ENCODE results near the gene SCML1. TPM values are rescaled to one million over a fixed set of nuclear protein-coding genes. Genes with fewer than 3 reads are reported as not detected.

The SCML1 gene
- total RNA-seq, 2 donors from 2014 or later = 5.9 to 47.6 TPM

- TF ChIP-seq POLR2AphosphoS5 (IDR thresholded peaks at IDR 0.05) (no peak), CTCF (IDR thresholded peaks at IDR 0.05) (no peak), POLR2A (IDR thresholded peaks at IDR 0.05) (no peak)
- H3K36me3 ChIP-seq = no peaks in the 10 kb centered on the region
- intact Hi-C loops (cut with DNase I) = no loop called here
- no peaks in the 10 kb centered on the region for H3K4me1 ChIP-seq (replicated peaks)
- no peaks in the 10 kb centered on the region for H3K9me3 ChIP-seq
- no peaks in the 10 kb centered on the region for H3K27me3 ChIP-seq (replicated peaks; ENCODE audit: insufficient read depth)
- H3K27ac ChIP-seq = no peak overlapping the region
- 80% methylated on average over 3 of the region's 3 CpGs for WGBS
- DNase-seq (ENCODE audit: low spot score) = no peak
- no peak overlapping the region for H3K4me3 ChIP-seq
These were observed 13.1 kb downstream of the SCML1 start for GRCh38 chrX:17750436-17750835.

DNA sequence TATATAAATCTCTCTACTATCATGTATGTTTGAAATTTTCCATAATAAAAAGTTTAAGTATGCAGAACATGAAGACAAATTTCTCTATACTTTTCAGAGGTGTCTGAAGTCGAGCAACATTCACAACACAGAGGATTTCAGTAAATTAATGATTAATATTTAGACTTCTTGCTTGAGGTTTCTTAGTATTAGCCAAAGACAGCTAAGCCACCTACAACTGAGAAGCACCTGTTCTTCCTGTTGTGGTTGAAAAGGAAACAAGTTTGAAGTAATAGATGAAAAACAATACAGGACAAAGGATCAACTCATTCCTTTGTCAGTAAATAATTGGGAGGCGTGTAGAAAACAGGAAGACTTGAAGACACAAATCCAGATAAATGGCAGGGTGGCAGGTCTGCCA, 21.1 kb downstream of the SCML1 start:
- no peaks in the 10 kb centered on the region for H3K9me3 ChIP-seq
- no peaks in the 10 kb centered on the region for H3K27me3 ChIP-seq (replicated peaks; ENCODE audit: insufficient read depth)
- intact Hi-C loops (cut with DNase I) = no loop called here
- no peak for TF ChIP-seq CTCF (IDR thresholded peaks at IDR 0.05)
- TF ChIP-seq POLR2A (IDR thresholded peaks at IDR 0.05) = no peak
- no peak for TF ChIP-seq POLR2AphosphoS5 (IDR thresholded peaks at IDR 0.05)
- H3K4me3 ChIP-seq = no peak overlapping the region
- DNase-seq (ENCODE audit: low spot score) = no peak
- WGBS = 76% methylated on average over 2 of the region's 2 CpGs
- no peaks in the 10 kb centered on the region for H3K4me1 ChIP-seq (replicated peaks)
- H3K36me3 ChIP-seq = no peaks in the 10 kb centered on the region
- no peak overlapping the region for H3K27ac ChIP-seq

DNA sequence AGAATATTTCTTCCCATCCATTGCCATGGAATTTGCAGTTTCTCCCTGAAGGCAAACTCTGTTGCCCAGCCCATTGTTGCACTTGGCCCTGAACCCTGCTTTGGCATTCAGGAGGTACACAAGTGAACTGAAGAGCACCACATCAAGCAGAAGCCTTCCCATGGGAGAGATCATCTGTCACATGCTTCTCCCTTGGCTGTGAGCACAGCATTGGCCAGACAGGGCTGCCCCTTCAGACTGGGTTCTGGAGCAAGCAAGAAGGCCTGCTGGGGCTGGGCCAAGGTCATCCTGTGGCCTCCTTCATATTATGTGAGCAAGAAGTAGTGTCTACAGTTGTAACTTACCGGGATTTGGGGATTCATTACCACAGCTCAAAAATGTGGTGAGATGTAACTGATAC, 22.7 kb downstream of the SCML1 start:
- WGBS = 77% methylated on average over 1 of the region's 1 CpG
- Histone ChIP-seq H3K4me3 (no peak overlapping the region), H3K27ac (no peak overlapping the region), H3K36me3 (no peaks in the 10 kb centered on the region), H3K27me3 (replicated peaks; ENCODE audit: insufficient read depth) (no peaks in the 10 kb centered on the region), H3K4me1 (replicated peaks) (no peaks in the 10 kb centered on the region), H3K9me3 (no peaks in the 10 kb centered on the region)
- DNase-seq (ENCODE audit: low spot score) = no peak
- TF ChIP-seq POLR2A (IDR thresholded peaks at IDR 0.05) (no peak), CTCF (IDR thresholded peaks at IDR 0.05) (no peak)
- intact Hi-C loops (cut with DNase I) = no loop called here

DNA sequence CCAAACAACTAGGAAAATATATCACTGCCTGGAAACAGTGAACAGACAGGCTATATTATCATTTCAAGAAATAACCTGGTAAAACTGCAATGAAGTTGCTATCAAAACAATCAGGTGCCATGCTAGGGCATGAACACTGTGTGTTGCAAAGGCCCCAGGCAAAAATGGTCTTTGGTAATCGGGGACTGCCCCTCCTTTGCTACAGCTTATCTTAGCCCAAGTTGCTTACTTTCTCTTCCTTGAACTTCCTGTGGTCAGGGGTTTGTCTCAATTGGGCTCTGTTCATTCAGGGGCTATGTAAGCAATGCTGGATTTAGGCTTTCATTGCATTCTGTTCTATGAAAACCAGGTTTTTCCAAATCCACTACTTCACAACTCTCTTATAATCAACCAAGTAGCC, 30.4 kb downstream of the SCML1 start:
- intact Hi-C loops (cut with DNase I) = no loop called here
- TF ChIP-seq CTCF (IDR thresholded peaks at IDR 0.05) (no peak), POLR2AphosphoS5 (IDR thresholded peaks at IDR 0.05) (no peak), POLR2A (IDR thresholded peaks at IDR 0.05) (no peak)
- Histone ChIP-seq H3K27me3 (replicated peaks; ENCODE audit: insufficient read depth) (no peaks in the 10 kb centered on the region), H3K9me3 (no peaks in the 10 kb centered on the region), H3K27ac (no peak overlapping the region), H3K4me1 (replicated peaks) (no peaks in the 10 kb centered on the region), H3K36me3 (no peaks in the 10 kb centered on the region), H3K4me3 (no peak overlapping the region)
- no peak for DNase-seq (ENCODE audit: low spot score)
- 27% methylated on average over 1 of the region's 1 CpG for WGBS

- 41% methylated on average over 5 of the region's 5 CpGs for WGBS
- Histone ChIP-seq H3K27ac (no peak overlapping the region), H3K4me3 (no peak overlapping the region), H3K4me1 (replicated peaks) (no peaks in the 10 kb centered on the region), H3K36me3 (no peaks in the 10 kb centered on the region), H3K9me3 (no peaks in the 10 kb centered on the region), H3K27me3 (replicated peaks; ENCODE audit: insufficient read depth) (no peaks in the 10 kb centered on the region)
- no peak for TF ChIP-seq POLR2A (IDR thresholded peaks at IDR 0.05)
- DNase-seq (ENCODE audit: low spot score) = no peak
- intact Hi-C loops (cut with DNase I) = no loop called here
These were observed 31.7 kb downstream of the SCML1 start for GRCh38 chrX:17768997-17769396.
